Right forelimb (tissue), 1 donor: ENCODE data around the gene DDHD1.
A peak's percentile ranks its signal among the peaks of the same experiment; 100 is the strongest.
"Not testable (repeated sequence)": the region's sequence is repeated elsewhere in the genome, so short reads cannot be mapped to it uniquely, and the experiment has no call there.

Experiments used
- DNase-seq: peaks from one replicate; pipeline ENCODE4 v3.0.0-alpha.2; 2018

Gene DDHD1

DNA sequence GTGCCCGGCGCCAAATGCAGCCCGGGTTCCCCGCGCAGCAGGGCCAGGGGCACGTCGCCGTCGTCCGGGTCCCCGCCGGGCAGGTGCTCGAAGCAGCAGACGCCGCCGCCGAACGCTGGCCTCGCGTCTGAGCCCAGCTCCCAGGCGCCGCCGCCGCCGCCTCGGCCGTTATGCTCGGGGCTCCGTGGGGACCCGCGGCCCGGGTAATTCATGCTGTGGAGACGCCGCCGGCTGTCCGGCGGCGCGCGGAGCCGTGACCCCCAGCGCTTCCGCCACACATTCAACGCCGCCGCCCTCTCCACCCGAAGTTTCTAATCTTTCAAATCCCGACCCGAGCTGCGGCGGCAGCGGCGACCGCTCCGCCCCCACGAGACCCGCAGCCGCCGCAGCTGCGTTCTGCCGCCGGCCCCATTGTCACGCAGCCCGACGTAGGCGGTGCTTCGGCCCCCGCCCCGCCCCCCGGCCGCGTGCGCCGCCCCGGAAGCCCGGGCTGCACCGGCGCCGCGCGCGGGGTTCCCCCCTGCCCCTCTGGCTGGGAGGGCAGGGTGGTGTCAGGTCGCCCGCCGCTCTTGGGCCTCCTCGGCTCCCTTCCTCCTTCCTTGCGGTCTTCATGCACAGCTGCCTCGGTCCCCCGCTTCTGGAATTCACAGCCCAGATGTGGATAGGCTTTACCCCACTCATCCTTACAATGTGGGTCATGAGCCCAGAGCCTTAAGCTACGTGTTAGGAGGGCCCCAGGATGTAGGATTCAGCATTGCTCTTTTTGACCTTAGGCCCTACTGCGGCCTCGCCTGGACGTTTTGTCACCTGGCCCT, at the start of gene DDHD1:
TSS of gene DDHD1 (minus strand) at position 437 of the 815 bp plus-strand sequence. CDS start at position 212, 225 bp downstream.
- peak; percentile 84 for DNase-seq

GRCh38 chr14:53195949-53196348, 42.8 kb upstream of the DDHD1 start:
- DNase-seq, result no peak

GRCh38 chr14:53193193-53193592, 40.1 kb upstream of the DDHD1 start:
- DNase-seq, result no peak

GRCh38 chr14:53192052-53192760, 39.1 kb upstream of the DDHD1 start:
- DNase-seq, result no peak

GRCh38 chr14:53190938-53191337, 37.8 kb upstream of the DDHD1 start:
- DNase-seq, result no peak

DNA sequence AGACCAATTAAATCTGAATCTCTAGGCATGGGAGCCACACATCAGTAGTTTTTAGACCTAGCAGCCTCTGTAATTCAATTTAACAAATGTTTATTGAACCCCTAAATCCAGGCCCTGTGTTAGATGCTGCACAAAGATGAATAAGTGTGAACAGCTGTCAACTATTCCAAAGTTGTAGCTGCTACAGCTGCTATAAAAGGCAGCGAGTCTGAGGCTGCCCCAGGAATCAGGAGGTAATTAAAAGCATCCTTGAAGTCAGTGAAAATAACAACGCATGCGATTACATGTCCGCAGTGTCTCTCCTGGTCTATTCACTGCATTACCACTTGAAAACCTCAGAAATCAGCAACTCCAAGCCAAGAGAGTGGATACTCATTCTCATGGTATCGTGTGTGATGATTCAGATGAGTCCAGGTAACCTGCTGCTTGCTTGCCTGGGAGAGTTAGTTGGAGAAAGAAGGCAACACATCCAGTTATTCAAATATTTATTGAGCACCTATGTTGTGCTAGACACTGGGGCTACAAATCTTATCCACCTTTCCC, 34.9 kb upstream of the DDHD1 start:
- DNase-seq, result no peak

DNA sequence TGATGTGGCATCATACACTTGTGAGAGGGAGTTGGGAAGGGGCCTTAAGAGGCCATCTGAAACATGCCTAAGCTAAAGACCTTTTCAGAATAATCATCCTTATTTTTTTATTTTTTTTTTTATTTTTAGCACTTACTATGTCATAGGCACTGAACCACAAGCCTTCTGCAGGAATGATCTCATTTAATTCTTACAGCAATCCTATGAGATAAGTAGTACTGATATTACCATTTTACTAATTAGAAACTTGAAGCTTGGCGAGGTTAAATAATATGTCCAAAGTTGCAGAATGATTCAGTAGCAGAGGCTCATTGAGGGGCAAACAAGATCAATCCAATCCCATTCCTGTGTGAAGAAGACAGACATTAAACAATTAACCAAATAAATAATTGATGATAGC, 33.4 kb upstream of the DDHD1 start:
- DNase-seq, result no peak

DNA sequence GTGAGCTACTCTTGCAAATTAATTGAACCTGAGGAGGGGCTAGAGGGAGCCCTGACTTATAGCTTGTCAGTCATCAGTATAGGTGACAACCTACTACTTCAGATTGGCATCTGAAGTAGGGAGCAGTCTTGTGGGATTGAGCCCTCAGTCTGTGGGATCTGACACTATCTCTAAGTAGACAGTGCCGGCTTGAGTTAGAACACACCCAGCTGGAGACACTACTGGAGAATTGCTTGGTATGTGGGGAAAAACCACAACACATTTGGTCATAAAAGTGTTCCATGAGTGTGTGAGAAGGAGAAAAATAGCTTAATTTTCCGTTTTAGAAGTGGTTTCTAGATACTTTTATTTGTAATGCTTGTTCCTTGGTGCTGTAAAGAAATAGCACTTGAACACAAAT, 30.5 kb upstream of the DDHD1 start:
- no peak for DNase-seq

GRCh38 chr14:53183056-53183455, 29.9 kb upstream of the DDHD1 start:
- no peak for DNase-seq

DNA sequence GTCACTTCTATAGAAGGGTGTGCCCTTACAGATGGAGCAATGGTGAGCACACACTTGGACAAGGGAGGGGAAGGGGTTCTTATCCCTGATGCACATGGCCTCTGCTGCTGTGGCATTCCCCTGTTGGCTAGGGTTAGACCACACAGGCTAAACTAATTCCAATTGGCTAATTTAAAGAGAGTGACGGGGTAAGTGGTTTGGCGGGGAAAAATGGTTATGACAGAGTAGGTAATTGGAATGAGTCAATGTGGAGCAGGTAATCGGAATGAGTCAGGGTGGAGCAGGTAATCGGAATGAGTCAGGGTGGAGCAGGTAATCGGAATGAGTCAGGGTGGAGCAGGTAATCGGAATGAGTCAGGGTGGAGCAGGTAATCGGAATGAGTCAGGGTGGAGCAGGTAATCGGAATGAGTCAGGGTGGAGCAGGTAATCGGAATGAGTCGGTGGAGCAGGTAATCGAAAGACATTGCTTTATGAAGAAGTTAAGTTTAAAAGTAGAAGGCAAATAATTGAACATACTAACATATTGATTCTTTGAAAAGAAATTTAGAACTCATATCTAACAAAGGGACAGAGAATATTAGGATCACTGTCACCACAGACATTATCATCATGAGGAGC, 28.4 kb upstream of the DDHD1 start:
- DNase-seq, result not testable (repeated sequence)

GRCh38 chr14:53180272-53181221, 27.4 kb upstream of the DDHD1 start:
- no peak for DNase-seq

GRCh38 chr14:53179486-53180005, 26.4 kb upstream of the DDHD1 start:
- DNase-seq, result not testable (repeated sequence)

GRCh38 chr14:53175375-53175774, 22.3 kb upstream of the DDHD1 start:
- DNase-seq, result no peak

DNA sequence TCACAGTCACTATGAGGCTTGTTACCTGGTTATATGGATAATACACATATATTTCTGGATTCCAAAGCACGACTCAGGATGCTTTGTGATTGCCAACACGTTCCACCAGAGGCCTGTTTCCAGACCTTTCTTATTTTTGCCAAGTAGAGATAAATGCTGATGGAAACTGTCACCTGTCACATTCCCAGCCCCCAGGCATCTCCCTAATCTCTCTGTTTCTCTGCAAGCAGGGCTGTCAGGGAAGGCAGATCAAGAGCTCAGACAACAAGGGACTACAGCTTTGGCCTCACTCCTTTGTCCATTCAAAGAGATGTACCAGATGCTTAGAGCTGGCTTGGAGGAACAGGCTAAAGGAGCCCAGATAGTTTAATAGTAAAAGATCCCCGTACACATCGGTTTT, 21.8 kb upstream of the DDHD1 start:
- DNase-seq, result no peak

DNA sequence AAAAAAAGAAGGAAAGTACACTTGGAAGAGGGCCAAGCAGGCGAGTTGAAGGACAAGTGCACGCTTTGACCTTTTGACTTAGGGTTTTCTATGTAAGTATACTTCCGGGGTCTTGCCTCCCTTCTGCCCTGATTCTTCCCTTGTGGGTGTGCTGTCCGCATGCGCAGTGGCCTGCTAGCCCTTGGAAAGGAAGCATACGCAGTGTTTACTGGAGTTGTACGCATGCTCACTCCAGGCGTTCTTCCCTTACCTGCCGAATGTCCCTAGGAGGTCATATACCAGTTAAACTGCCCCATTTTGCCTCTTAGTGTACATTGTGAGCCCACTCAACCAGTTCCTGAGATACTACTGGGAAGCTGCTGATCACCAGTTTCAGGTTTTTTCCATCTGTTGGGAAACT, 15.7 kb upstream of the DDHD1 start:
- DNase-seq, result no peak

DNA sequence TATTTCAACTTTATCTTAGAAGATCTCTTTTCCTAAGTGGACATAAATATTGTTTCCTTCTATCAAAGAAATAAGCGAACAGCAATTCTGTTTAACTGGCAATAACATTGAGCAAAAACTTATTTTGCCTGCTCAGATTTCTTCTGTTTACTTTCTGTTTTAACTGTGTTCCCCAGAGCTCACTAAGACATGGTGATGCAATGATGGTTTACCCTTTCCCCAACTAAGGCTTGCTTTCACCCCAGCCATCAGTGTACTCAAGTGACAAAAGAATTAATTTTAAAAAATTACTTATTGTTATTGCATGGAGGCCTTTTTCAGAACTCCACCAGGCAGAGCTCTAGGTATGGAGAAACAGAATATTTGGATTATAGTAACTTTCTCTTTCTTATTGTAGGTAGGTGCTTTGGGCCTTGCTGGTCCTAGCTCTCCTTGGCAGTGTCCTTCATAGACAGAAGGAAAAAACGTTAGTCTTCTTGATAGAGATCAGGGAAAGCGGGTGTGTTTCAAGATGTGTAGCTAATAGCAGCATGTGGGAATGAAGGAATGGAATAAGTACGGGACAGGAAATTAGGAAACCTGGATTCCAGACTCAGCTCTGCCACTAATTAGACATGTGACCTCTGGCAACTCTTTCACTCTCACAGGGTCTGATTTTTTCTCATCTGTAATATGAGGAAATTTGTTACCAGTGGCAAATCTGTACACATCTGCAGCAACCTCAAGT, 14.6 kb upstream of the DDHD1 start:
- DNase-seq, result no peak

DNA sequence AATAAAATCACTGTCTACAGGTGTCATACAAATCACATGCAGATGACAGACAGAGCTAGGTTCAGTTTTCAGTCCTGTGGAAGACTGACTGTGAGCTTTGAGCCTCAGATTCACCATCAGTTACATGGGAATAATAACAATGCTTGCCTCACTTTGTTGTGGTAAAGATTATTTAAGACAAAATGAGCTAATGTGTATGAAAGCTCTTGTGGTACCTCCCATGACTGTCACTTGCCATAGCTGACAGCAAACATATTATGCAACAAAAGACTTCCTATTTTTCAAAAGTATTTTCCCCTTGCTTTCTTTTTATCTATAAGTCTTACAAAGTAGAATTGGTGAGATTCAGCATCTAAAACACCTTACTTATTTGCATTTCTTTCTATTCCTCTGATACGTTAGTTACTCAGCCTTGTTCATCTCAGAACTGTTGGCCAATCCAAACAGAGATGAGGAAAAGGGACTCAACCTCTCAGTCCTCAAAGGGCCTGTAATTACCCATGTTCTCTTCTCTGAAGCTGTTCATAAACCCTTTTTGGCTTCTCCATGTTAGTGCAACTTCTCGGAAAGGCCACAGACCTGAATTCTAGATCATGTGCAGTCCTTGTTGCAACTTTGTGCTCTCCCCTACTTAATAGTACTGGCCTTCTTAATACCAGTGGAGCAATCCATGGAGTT, 8.8 kb upstream of the DDHD1 start:
- no peak for DNase-seq

GRCh38 chr14:53156238-53156637, 3.1 kb upstream of the DDHD1 start:
- DNase-seq, result no peak

DNA sequence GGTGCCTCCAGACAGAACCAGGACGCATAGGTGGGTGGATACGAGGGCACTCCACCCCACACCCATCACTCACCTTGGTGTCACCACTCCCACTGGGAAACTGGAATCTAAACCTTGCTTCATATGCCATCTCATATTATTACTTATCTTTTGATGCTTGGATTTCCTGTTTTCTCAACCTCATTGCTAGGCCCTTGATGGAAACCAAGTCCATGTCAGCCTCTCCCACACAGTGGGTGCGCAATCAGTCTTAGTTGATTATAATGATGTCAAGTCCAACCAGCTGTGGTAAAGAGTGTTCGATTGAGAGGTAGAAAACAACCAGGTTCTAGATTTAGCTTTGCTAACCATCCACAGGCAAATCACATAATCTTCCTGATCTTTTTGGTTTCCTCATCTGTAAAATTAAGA, 584 bp upstream of the DDHD1 start:
- DNase-seq, result no peak

DNA sequence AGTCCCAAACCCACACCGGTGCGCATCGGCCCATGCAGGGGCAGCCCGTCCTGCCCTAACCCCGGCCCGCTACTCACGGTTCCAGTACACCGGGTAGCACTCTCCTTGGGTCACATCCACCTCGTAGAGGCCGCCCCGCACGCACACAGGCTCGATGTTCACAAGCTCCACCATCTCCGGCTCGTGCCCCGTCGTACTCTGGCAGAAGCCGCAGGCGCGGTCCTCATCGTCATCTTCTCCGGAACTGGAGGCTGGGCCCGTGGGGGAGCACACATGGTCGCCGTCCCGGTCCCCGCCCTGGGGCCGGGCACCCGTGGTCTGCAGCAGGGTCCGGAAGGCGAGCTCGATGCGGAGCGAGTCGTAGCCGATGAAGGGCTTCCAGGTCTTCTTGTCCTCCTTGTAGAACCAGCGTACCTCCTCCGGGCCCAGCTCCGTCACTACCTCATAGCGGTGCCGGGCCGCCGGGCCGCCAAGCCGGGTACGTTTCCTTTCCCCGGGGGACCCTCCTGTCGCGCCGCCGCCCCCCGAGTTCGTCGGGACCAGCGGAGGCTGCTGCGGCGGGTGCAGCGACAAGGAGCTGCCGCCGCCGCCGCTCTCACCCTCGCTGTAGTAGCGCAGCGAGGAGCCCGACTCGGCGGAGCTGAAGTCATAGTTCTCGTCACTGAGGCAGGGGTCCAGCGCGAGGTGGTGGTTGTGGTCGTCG, 788 bp downstream of the DDHD1 start:
- peak; percentile 81 for DNase-seq
